HG03442 (cell line): ENCODE results near the gene CLASP1.
A peak's percentile ranks its signal among the peaks of the same experiment; 100 is the strongest.
"Not testable (repeated sequence)": the region's sequence is repeated elsewhere in the genome, so short reads cannot be mapped to it uniquely, and the experiment has no call there.

Source experiments
- ATAC-seq: cut with Tn5 transposase; IDR thresholded peaks from one replicate; pipeline ENCODE4 v1.9.1; 2021; ENCODE audit warnings: mild to moderate bottlenecking, moderate library complexity; ENCODE audit not compliant: unreplicated experiment

Gene CLASP1

DNA sequence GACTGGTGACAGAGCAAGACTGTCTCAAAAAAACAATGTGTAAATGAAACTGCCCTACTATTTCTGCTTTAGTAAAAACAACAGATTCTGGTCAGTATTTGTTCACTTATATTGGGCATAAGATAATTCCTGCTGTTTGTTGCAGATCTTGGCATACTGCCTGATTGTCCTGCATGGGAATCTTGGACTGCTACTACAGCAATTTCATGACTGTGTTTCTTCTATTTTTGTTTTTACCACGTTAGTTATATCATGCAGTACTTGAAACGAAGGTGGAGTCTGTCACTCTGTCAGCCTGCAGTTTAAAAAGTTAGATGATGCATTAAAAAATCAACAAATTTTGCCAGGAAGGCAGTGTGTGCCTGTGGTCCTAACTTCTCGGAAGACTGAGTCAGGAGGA, 14.2 kb upstream of the CLASP1 start:
- no peak for ATAC-seq

DNA sequence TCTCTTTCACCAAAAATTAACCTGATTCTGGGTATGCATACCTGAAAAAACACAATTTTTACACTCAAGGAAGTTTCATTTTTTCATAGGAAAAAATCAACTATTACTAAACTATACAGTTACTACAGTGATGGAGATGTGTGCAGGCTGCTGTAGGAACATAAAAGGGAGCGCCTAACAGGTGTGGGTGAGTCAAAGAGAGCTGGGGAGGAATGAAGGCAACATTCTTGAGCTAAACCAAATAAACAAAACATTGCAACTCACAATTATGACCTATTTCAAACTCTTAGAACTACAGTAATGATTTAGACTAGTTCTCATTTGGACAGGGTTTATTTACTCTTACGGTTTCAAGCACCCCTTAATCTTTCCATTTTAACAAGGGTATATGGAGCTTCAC, 13.4 kb upstream of the CLASP1 start:
- no peak for ATAC-seq

DNA sequence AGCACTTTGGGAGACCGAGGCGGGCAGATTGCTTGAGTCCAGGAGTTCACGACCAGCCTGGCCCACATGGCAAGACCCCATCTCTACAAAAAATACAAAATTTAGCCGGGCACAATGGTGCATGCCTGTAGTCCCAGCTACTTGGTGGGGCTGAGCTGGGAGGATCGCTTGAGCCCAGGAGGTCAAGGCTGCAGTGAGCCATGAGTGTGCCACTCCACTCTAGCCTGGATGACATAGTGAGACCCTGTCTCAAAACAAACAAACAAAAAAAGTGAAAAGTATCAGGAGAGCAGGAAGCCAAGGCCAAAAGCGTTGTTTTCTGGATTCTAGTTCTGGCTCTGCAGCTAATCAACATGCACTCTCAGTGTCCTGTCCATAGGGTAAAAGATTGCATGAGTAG, 10.7 kb upstream of the CLASP1 start:
- no peak for ATAC-seq

DNA sequence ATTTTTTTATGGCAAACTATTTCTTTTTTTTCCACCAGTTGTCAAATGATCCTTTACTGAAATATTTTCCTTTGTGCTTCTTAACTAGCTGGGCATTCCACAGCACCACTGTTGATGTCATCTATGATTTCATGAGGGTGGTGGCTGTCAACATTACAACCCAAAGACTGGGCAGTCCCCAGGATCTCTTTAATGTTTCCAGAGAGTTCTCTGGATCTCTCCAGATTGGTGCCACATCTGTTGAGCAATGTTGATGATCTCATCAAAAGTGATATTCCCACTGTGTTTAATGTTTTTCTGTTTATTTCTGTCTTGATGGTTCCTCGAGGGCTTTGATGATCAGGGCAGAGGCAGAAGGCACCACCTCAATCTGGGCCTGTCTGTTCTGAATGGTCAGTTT, 9.1 kb upstream of the CLASP1 start:
- ATAC-seq, result not testable (repeated sequence)

DNA sequence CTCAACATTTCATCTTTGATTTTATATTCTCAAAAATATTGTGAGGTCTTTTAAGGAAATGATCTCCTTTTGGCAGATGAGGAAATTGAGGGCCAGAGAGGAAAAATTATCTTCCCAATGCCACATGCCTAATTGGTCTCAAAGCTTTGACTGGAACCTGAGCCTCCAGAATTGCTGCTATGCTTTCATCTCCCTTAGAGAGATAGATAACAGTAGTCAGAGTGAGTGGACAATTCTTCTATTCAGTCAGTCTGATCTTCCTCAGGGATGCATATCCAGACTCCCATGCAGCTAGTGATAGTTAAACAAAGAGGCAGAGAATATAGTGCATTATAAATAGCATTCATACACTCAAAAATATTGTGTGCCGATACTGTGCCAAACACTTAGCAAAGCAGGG, 3.8 kb upstream of the CLASP1 start:
- no peak for ATAC-seq

DNA sequence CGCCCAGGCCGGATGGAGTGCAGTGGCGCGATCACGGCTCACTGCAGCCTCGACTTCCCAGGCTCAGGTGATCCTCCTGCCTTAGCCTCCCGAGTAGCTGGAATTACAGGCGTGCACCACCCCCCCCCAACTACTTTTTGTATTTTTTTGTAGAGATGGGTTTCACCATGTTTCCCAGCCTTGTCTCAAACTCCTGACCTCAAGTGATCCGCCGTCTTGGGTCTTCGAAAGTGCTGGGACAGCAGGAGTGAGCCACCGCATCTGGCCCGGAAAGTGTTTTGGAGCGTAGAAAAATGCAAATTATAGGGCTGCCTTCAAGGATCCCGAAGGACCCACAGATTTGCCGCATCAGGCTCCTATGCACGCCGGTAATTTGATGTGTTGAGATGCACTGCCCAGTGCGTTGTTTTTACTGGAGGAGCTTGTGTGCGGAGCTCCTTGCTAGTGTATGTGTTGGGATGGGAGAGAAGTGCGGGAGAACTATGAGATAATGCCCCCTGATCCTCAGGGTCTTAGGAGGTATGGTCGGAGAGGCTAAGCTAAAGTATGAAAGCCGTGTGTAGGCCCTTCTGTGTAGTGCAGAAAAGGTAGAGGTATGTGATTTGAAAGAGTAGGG, 1.2 kb upstream of the CLASP1 start:
- no peak for ATAC-seq

DNA sequence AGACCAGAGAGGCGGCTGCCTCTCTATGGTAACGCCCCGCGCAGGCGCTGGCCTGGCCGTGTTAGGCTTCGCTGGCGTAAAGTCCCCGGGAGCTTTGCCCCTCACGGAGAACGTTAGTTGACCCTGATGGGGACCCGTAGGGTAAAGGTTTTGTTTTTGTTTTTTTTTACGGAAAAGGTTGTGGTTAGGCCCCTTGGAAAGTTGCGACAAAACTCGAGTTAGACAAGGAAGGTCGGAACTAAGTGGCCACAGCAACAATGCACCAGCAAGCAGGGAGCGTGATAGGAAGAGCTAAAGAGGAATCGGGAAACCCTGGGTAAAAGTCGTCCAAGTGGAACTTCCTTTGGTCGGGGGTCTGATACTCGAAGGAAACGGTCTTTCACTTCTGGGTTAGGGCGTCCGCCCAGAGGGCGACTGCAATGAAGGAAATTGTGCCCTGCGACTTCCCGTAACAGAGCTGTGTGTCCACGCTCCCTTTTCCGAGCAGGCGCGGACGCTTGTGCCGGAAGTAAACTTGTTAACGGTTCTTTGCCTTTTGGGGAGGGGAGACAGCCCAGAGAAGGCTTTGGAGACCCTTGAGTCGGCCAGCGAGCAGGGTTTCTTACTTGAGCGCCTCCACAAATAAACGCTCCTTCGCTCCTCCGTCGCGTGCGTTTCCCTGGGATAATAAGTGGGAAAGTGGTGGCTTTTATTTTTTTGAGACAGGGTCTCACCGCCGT, 493 bp upstream of the CLASP1 start:
- ATAC-seq, result peak; percentile 91

DNA sequence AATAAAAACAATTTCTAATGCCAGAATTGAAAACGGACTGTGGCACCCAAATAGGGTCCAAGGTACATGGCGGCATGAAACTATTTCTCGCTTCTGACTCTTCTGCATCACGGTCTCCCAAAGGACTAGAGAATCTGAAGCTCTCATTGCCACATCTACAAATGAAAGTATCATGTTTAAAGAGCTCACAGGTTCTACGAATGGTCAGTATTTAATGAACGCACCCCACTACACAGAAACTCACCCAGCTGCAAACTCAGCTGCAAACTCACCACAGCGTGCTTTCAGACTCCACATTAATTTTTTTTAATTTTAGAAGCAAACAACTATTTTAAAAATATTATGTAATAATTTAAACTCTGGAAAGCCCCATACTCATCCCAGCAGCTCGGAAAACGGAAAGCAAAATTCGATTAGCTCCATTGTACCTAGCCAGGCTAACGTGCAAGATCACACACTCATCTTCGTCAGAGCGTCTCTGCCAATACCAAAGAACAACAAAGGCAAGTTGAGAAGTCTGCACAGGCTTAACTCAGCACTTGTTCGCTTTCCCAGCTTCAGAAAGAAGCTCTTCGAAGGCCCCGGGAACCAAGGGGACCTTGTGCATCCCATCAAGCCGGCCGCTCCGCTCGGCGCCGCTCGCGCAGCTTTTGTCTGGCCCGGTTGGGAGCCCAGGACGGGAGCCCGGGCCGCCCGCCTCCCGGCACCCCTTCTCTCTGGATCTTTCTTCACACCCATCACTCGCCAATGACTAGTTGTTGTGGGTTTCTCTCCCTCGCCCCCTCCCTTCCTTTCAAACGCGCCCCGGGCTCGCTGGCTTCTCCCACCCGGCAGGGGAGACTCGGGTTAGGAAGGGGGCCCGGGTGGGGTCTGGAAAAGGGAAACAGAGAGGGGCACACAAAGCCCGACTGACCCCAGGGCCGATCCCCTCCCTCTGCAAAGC, 785 bp downstream of the CLASP1 start:
- peak; percentile 22 for ATAC-seq

DNA sequence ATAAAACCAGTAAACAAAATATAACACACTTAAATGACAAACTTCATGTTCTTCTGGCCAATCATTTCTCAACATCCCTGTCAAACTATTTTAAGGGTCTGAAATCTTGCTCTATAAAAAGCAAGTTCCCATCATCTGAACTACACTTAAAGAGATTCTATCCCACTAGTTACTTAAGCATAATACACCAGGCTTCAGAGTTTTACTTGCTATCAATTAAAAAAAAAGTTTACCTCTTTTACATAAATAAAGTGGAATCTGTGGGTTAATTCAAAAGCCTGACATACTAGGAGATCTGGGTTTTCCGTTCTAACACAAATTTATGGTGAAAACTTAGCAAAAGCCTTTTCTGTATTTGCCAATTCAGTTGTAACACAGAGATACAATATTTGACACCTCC, 1.9 kb downstream of the CLASP1 start:
- ATAC-seq, result no peak

DNA sequence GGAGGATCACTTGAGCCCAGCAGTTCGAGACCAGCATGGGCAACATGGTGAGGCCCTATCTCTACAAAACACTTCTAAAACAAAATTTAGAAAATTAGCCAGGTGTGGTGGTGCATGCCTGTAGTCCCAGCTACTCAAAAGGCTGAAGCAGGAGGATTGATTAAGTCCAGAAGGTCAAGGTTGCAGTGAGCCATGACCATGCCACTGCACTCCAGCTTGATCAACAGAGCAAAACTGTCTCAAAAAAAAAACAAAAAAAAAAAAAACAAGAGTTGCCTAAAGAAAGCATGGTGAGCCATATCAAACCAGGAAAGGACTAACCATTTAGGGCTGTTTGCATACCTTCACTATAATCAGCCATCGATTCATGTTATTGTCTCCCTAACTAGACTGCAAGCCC, 4.5 kb downstream of the CLASP1 start:
- no peak for ATAC-seq

DNA sequence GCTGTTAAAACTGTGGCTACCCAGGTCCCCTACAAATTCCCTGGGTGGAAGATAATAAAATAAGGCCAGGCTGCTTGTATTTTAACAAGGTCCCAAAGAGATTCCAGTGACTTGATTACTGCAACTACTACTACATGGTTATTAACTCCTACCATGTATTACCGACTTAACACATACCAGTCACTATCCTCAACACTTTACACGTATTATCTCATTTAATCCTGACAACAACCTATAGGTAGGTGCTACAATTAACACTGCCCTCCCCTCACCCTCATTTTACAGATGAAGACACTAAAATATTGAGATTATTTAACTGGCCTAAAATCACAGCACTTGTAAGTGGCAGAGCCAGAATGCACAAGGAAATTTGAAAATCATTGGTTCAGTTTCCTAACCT, 5.4 kb downstream of the CLASP1 start:
- ATAC-seq, result no peak

DNA sequence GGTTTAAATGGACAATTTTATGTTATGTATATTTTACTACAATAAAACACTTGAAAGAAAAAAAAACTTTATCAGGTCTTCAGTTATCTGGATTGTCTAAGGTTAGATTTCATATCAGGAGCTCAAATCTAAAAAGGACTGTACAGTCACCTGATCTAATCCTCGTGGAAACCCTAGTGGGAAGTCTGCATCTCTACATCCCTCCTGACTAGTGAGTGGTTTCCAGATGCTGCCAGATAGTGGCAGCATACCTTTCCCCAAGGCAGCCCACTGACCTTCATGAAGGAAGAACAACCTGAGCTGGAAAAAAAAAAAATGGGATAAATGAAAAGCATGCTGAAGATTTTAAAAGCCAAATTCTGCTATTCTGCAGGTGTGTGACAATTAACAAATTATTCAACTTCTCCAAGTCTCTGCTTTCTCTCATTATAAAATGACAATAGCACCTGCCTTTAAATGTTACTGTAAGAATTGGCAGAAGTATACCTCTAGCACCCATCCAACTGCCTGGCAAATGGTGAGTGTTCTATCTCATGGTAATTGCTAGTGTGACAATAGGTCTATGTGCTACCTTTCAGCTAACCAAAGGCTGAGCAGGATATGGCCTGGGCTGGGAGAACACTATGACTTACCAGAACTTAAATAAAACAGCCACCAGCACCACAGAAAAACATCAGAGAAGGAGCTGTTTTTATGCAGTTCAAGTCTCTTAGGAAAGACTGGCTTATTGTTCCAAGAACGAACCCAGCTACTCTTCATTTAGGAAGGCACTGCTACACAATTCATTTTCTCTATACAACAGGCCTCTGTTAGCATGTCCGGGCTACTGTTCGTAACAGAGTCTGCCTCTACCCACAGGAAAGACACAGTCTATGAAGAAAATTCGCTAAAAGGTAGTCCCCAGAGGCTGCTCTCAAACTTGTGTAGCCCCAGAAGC, 8.6 kb downstream of the CLASP1 start:
- ATAC-seq, result no peak

DNA sequence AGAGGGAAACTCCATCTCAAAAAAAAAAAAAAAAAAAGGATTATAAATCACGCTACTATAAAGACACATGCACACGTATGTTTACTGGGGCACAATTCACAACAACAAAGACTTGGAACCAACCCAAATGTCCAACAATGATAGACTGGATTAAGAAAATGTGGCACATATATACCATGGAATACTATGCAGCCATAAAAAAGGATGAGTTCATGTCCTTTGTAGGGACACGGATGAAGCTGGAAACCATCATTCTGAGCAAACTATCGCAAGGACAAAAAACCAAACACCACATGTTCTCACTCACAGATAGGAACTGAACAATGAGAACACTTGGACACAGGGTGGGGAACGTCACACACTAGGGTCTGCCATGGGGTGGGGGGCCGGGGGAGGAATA, 9.4 kb downstream of the CLASP1 start:
- not testable (repeated sequence) for ATAC-seq

DNA sequence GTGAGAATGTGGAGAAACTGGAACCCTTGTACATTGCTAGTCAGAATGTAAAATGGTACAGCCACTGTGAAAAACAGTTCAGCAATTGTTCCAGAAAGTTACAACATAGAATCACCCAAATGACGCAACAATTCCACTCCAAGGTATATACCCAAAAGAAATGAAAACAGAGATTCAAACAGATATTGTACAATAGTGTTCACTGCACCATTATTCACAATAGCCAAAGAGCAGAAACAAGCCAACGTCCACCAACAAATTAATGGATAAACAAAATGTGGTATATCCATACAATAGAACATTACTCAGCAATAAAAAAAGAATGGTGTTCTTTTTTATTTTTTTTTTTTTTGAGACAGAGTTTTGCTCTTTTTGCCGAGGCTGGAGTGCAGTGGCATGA, 10.9 kb downstream of the CLASP1 start:
- ATAC-seq, result no peak

DNA sequence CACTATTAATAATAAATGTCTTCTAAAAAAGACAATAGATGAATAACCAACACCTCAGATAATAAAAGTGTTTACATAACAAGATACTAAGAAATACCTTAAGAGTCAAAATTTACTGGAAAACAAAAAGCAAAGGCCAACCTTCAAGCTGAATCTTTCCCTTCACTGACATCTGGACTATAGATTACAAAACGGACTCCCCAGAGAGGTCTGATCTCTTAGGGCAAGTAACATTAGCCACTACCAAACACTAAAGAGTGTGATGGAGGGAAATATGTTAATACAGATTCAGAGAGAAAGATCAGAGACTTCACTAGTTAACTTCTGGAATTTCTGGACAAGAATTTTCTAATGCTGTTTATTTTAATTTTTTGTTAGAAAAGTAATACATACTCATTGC, 13.9 kb downstream of the CLASP1 start:
- ATAC-seq, result no peak

DNA sequence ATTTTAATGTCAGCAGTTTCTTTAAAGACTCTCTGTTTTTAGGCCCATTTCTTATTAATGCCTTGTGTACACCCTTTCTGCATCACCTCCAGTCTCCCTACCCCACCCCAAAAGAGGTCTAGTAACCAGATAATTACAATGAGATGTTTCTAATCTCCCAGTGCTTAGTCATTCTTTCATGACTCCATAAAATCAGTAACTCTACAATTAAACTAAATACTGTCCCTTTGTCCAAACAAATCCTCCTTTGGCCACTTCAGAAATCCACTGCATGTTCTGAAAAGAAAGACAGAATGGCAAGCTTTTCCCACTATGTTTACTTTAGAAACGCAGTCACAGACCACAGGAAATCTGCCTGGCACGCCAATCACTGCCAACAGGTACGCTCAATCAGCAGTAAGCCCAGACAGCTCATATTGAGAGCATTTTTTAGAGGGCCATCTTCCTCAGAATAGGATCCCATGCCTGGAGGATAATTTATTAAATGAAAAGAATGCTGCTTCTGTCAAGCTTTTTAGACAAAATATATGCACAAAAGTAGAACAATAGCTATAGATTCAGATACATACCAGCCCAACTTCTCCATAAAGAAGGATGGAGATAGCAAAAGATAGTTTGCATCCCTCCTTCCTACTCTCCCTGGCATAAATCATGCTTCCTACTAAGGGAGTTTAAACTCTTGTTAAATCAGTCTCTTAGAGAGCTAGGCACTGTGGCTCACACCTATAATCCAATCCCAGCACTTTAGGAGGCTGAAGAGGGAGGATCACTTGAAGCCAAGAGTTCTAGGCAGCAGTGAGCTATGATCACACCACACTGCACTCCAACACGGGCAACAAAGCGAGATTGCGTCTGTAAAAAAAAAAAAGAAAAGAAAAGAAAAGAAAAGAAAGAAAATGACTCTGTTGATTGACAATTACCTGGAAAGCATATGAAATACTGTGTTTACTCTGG, 14.6 kb downstream of the CLASP1 start:
- peak; percentile 71 for ATAC-seq

DNA sequence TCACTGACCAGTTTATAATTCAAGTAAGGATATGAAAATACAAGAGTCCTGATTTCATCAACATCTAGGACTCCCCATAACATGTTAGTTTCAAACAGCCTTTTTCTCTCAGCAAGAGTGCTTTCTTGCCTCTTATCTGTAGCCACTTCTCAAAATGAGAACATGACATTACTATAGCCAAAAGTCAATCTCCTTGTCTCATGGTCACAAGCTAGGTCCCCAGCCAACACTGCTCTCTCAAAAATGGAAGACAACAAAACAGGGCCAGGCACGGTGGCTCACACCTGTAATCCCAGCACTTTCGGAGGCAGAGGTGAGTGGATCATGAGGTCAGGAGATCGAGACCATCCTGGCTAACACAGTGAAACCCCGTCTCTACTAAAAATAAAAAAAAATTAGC, 15.8 kb downstream of the CLASP1 start:
- no peak for ATAC-seq

DNA sequence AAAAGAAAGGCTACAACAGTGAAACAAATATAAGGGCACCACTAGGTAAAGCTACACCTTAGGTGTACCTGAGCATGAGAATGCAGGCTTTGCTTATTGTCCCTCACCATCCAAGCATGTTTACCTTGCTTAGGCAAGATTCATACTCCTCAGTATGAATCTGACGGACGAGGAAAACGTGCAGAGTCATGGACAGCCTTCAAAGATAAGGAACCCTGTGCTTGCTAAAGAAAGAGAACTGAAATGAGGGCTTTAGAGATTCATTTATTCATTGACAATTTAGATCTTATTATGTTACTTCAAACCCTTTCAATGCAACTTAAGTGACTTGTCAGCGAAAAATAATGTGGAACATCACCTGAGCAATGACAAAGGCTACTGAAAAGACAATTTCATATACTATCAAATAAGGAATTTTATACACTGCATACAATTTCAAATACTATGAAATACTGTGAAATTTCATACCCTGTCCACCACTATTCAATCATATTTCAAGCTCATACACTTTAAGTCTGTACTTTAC, 21.7 kb downstream of the CLASP1 start:
- no peak for ATAC-seq

DNA sequence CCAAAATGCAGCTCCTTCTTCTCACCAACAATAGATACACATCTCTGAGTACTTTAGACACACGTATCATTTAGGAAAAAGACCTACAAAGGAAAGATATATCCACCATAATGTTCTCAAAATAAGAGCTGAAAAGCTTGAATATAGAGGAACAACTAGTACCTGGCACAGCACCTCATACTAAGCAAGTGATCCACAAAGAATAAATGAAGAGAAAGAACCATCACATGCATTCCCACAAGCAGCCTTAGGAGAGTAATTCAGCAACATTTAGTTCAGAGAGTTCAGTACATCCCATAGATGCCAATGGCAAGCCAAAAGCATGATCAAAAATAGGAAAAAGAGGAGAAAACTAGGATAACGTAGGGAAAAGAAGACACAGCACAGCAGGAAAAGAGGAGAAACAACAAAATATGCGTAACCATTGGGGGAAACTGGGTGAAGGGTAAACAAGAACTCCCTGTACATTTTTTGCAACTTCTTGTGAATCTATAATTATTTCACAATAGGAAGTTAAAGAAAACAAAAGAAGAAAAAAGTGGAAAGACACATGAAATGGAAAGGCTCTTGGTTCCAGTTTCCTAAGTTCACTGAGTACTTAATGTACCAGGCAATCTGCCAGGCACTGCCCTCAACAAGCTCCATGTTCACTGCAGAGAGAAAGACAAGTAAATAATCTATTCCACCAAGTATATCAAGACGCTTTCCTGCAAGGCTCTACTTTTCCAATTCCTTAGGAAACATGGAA, 22.3 kb downstream of the CLASP1 start:
- ATAC-seq, result no peak
